ENCODE measurements around the gene CDS1. TPM values are rescaled to one million over a fixed set of nuclear protein-coding genes. Genes with fewer than 3 reads are reported as not detected.

The CDS1 gene
- total RNA-seq, 2 donors from 2014 or later, result 13.9 to 19.9 TPM

DNA sequence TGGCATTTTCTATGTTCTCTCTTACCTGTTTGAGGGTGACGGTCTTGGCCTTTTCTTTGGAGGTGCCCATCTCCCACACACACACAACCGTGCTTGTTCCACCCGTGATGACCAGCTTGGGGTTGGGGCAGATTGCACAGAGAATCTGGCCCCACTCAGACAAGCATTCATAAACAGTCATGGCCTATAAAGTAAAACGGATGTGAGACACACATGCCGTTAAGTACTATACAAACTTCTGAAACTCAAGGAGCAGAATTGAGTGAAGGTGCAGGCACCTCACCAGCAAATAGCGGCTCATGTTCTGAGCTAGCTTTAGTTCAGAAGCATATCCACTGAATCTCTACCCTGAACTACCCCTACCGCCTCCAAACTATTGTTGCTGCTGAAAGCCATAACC is 107.6 kb downstream of the CDS1 start:
- no peak for TF ChIP-seq POLR2AphosphoS5 (IDR thresholded peaks at IDR 0.05)
- TF ChIP-seq CTCF (IDR thresholded peaks at IDR 0.05), result no peak
- TF ChIP-seq POLR2A (IDR thresholded peaks at IDR 0.05), result no peak
- intact Hi-C loops (cut with DNase I), result no loop called here
- H3K27me3 ChIP-seq (replicated peaks; ENCODE audit: insufficient read depth), result no peaks in the 10 kb centered on the region
- 82% methylated on average over 7 of the region's 7 CpGs for WGBS
- no peak for DNase-seq (ENCODE audit: low spot score)
- H3K27ac ChIP-seq, result no peak overlapping the region
- H3K4me1 ChIP-seq (replicated peaks), result no peaks in the 10 kb centered on the region
- peaks cover 0 to under 1% of the 10 kb centered on the region in 2 donors for H3K36me3 ChIP-seq
- no peaks in the 10 kb centered on the region for H3K9me3 ChIP-seq
- no peak overlapping the region for H3K4me3 ChIP-seq

DNA sequence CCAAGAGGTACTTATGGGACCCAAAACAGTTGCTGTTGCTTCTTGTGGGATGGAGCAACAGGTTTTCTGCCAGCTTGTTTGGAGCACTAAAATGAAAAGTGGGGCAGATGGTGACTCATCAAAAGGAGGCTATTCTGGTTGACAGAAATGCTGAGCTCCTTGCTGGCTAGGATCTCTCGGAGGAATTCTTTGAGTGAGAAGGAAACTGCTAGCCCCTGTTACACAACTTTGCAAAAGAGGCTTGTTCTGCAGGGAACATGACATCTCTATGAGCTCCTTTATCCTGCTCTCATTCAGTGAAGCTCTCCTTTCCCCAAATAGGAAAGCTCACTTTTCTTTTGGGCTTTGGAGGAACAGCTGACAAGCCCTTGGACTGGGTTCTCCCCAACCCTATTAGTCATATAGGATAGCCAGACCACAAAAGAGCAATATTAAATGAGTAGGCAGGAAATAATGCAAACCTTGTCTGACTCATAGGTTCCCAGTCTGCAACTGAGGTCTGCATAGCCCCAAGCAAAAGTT is 108.3 kb downstream of the CDS1 start:
- 71% methylated on average over 1 of the region's 1 CpG for WGBS
- Histone ChIP-seq H3K27me3 (replicated peaks; ENCODE audit: insufficient read depth) (no peaks in the 10 kb centered on the region), H3K27ac (no peak overlapping the region), H3K4me3 (no peak overlapping the region), H3K4me1 (replicated peaks) (no peaks in the 10 kb centered on the region), H3K9me3 (no peaks in the 10 kb centered on the region), H3K36me3 (peaks cover 0 to 6% of the 10 kb centered on the region in 2 donors)
- intact Hi-C loops (cut with DNase I), result no loop called here
- TF ChIP-seq POLR2A (IDR thresholded peaks at IDR 0.05), result no peak
- no peak for TF ChIP-seq CTCF (IDR thresholded peaks at IDR 0.05)
- TF ChIP-seq POLR2AphosphoS5 (IDR thresholded peaks at IDR 0.05), result no peak
- DNase-seq (ENCODE audit: low spot score), result no peak

DNA sequence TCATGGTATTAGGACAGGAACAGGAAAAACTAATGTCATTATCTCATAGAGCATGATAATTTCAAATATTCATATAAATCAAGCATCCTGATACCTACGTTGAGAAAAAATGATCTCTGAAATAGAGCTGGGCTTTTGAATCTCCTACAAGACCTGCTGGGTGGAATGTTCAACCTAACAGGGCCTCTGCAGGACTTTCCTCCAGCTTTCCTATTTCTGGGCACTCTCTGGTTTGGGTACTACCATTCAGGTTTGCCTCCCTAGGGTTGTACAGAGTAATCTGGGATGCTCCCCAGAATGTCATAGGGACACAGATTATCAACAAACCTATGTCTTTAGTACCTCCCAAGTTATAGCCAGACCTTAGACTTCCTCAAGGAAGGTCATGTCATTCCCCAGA is 108.9 kb downstream of the CDS1 start:
- Histone ChIP-seq H3K9me3 (no peaks in the 10 kb centered on the region), H3K36me3 (peaks cover 0 to 6% of the 10 kb centered on the region in 2 donors), H3K4me1 (replicated peaks) (no peaks in the 10 kb centered on the region), H3K27ac (no peak overlapping the region), H3K27me3 (replicated peaks; ENCODE audit: insufficient read depth) (no peaks in the 10 kb centered on the region), H3K4me3 (no peak overlapping the region)
- DNase-seq (ENCODE audit: low spot score), result no peak
- intact Hi-C loops (cut with DNase I), result no loop called here
- no peak for TF ChIP-seq CTCF (IDR thresholded peaks at IDR 0.05)
- TF ChIP-seq POLR2AphosphoS5 (IDR thresholded peaks at IDR 0.05), result no peak
- no peak for TF ChIP-seq POLR2A (IDR thresholded peaks at IDR 0.05)
- 95% methylated on average over 1 of the region's 1 CpG for WGBS

DNA sequence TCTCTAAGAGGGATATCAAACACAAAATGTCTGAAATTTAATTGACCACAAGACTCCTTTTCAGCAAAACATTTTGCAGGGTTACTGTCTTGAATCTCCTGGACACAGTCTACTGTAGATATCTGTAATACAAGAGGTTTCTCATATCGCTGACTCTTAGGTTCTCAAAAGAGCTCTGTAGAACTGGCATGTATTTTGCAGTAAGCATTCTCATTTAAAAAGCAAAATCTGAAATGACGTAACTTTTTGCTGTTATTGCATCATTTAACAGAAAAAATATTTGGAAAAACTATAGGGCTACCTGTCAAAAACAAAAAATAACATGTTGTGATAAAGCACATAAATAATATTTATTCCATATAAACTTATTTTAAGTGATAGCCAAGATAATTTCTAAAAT is 114.2 kb downstream of the CDS1 start:
- Histone ChIP-seq H3K27ac (no peak overlapping the region), H3K4me3 (no peak overlapping the region), H3K9me3 (no peaks in the 10 kb centered on the region), H3K27me3 (replicated peaks; ENCODE audit: insufficient read depth) (no peaks in the 10 kb centered on the region), H3K36me3 (peaks cover 0 to 6% of the 10 kb centered on the region in 2 donors), H3K4me1 (replicated peaks) (no peaks in the 10 kb centered on the region)
- 96% methylated on average over 2 of the region's 2 CpGs for WGBS
- intact Hi-C loops (cut with DNase I), result no loop called here
- no peak for TF ChIP-seq CTCF (IDR thresholded peaks at IDR 0.05)
- no peak for TF ChIP-seq POLR2AphosphoS5 (IDR thresholded peaks at IDR 0.05)
- TF ChIP-seq POLR2A (IDR thresholded peaks at IDR 0.05), result no peak
- DNase-seq (ENCODE audit: low spot score), result no peak

- no peak overlapping the region for H3K27ac ChIP-seq
- intact Hi-C loops (cut with DNase I), result no loop called here
- H3K27me3 ChIP-seq (replicated peaks; ENCODE audit: insufficient read depth), result no peaks in the 10 kb centered on the region
- no peak for DNase-seq (ENCODE audit: low spot score)
- H3K4me1 ChIP-seq (replicated peaks), result no peaks in the 10 kb centered on the region
- no peak overlapping the region for H3K4me3 ChIP-seq
- H3K36me3 ChIP-seq, result peaks cover 0 to 6% of the 10 kb centered on the region in 2 donors
- TF ChIP-seq POLR2A (IDR thresholded peaks at IDR 0.05) (no peak), CTCF (IDR thresholded peaks at IDR 0.05) (no peak), POLR2AphosphoS5 (IDR thresholded peaks at IDR 0.05) (no peak)
- H3K9me3 ChIP-seq, result no peaks in the 10 kb centered on the region
- 31% methylated on average over 4 of the region's 4 CpGs for WGBS
Observed at GRCh38 chr4:84697615-84698201, 114.8 kb downstream of the CDS1 start.

Data from prostate gland (tissue), 2 donors.